AG09319 (cell line): ENCODE data around the gene HOXA11.

Source experiments
- DNase-seq: peaks from one replicate; pipeline ENCODE4 v3.0.0-alpha.2; 2010; ENCODE audit warnings: low read depth; ENCODE audit errors: extremely low read depth
- CTCF ChIP-seq: IDR thresholded peaks from 2 replicates; pipeline ENCODE4 v1.5.1; 2011; ENCODE audit warnings: low read depth, mild to moderate bottlenecking, inconsistent platforms, low read length, moderate library complexity

HOXA11 gene

GRCh38 chr7:27181795-27182275 lies 3.2 kb downstream of the HOXA11 start:
- TF ChIP-seq CTCF, result no peak
- DNase-seq, result no peak

GRCh38 chr7:27180431-27181420 lies 4.3 kb downstream of the HOXA11 start:
- no peak for TF ChIP-seq CTCF
- no peak for DNase-seq

GRCh38 chr7:27179503-27180430 lies 5.3 kb downstream of the HOXA11 start:
- DNase-seq, result peak; percentile 7
- peak; percentile 90 for TF ChIP-seq CTCF

GRCh38 chr7:27179030-27179429 lies 6.0 kb downstream of the HOXA11 start:
- TF ChIP-seq CTCF, result no peak
- DNase-seq, result no peak

GRCh38 chr7:27178366-27178765 lies 6.7 kb downstream of the HOXA11 start:
- TF ChIP-seq CTCF, result no peak
- no peak for DNase-seq

GRCh38 chr7:27177795-27178320 lies 7.2 kb downstream of the HOXA11 start:
- DNase-seq, result no peak

More at GRCh38 chr7:27177795-27178320, 7.2 kb downstream of the HOXA11 start:
- TF ChIP-seq CTCF, result no peak
